Adrenal gland (tissue), 12 donors: ENCODE data around the gene RABL6. TPM values are rescaled to one million over a fixed set of nuclear protein-coding genes. Genes with fewer than 3 reads are reported as not detected.
A peak's percentile ranks its signal among the peaks of the same experiment; 100 is the strongest.

Source experiments
- DNase-seq, 7 donors: peaks; one replicate each; pipeline ENCODE4 v3.0.0-alpha.2; 2019 to 2020
- H3K27ac ChIP-seq, 5 donors: fragments of 200-600 bp; sonication (generic) in 4 of 5; 1 replicate in 3 of 5; 2 replicates in 2 of 5; pipeline versions ENCODE4 v1.5.1 to v1.8.0; 2016 to 2020; ENCODE audit warnings: mild to moderate bottlenecking in 1 of 5
- H3K27me3 ChIP-seq: fragments of 200-600 bp; 2 replicates; pipeline ENCODE4 v1.8.0; 2021
- H3K36me3 ChIP-seq, 2 donors: fragments of 200-600 bp; replicated peaks in 1 of 2; 1 replicate in 1 of 2; 2 replicates in 1 of 2; pipeline versions ENCODE4 v1.5.1 to v1.8.0; 2018 to 2022
- H3K4me1 ChIP-seq, 2 donors: fragments of 200-600 bp; replicated peaks in 1 of 2; 1 replicate in 1 of 2; 2 replicates in 1 of 2; pipeline versions ENCODE4 v1.5.1 to v1.8.0; 2018 to 2021
- H3K4me3 ChIP-seq, 4 donors: fragments of 200-600 bp; sonication (generic) in 3 of 4; one replicate each; pipeline ENCODE4 v1.5.1; 2016 to 2018
- H3K9me3 ChIP-seq, 3 donors: fragments of 200-600 bp; sonication (generic) in 1 of 3; replicated peaks in 1 of 3; 1 replicate in 2 of 3; 2 replicates in 1 of 3; pipeline versions ENCODE4 v1.5.1 to v1.8.0; 2016 to 2021
- POLR2A ChIP-seq, 2 donors: fragments of 450-650 bp; IDR thresholded peaks; one replicate each; pipeline ENCODE4 v1.6.1; 2017; ENCODE audit warnings: antibody characterized with exemption in 2 of 2, mild to moderate bottlenecking in 2 of 2, moderate library complexity in 1 of 2
- WGBS, 4 donors: extraction: QIAGEN DNeasy Blood & Tissue Kit in 2 of 4; methylation state at CpG; one replicate each; pipeline versions ENCODE4 v1.1.5 to v1.1.7; 2013 to 2017; 5-methylcytosine and 5-hydroxymethylcytosine counted together
- intact Hi-C, 2 donors: fragments of 100-400 bp; cut with DNase I; formaldehyde crosslinking; loops; one replicate each; pipeline versions ENCODE4 v1.14.1 to v1.15.0; 2022 to 2023
- polyA plus RNA-seq, 3 donors: library from polyadenylated mRNA; stranded (reverse); fragments of 200-250 nt in 2 of 3; fragments of 350-450 nt in 1 of 3; fragmentation: Illumina TruSeq in 1 of 3; extraction: RNeasy Lipid Tissue Mini Kit (QIAGEN cat#74804) in 1 of 3; gene quantifications; one replicate each; pipeline ENCODE4 v1.2.3, GENCODE V29; 2013 to 2014
- total RNA-seq, 9 donors: library from RNA; depleted of rRNA in 4 of 9; stranded (reverse); fragments of >200 nt in 4 of 9; fragments of 120-200 nt in 1 of 9; fragmentation: NEBNext Ultra II Directional in 1 of 9; extraction: Animal tissue kit (Norgen Biotek cat#: 25700) in 1 of 9; gene quantifications; one replicate each; pipeline versions ENCODE4 v1.1.0 to v1.2.4, GENCODE V29; 2013 to 2023
- TF ChIP-seq, protein P1 (sequence below), 6 experiments: fragments of 450-650 bp in 4 of 6; fragments of 200-600 bp in 2 of 6; sonication (generic) in 1 of 6; IDR thresholded peaks; 1 replicate in 5 of 6; 2 replicates in 1 of 6; pipeline versions ENCODE4 v1.5.1 to v1.8.0; 2016 to 2021; ENCODE audit warnings: antibody characterized with exemption in 6 of 6, mild to moderate bottlenecking in 2 of 6, moderate library complexity in 1 of 6
- donor health status: healthy with polysubstance abuse.
- donor health status: Bipolar disorder and iron deficiency.
- donor health status: DM: yes; HTN: yes; CAD: no.
- donor health status: DM: no; HTN: no; CAD: no.
- donor health status: DM: no; HTN: no; CAD: no.
- donor health status: DM: yes; HTN: yes; CAD: no.

Gene RABL6
- total and polyA plus RNA-seq, 12 donors = 20.9 to 150 (median 61.0) TPM

DNA sequence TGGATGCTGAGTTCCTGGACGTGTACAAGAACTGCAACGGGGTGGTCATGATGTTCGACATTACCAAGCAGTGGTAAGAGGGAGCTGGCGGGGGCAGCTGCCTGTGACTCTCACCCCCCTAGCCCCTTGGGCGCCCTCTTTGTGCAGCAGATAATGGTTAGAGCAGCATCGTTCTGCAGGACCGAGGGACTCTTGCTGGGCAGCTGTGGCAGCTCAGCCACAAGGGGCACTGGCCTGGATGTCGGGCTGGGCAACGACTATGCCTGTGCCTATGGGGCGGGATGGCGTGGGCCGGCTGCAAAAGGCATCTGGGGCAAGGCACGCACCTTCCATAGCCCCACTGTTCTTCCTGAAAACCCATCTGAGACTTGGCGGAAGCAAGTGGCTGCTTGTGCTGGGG lies 21.7 kb downstream of the RABL6 start:
- no peaks in the 10 kb centered on the region for H3K27me3 ChIP-seq
- DNase-seq = peak in 1 of 7 donors; percentile 4
- H3K36me3 ChIP-seq = peaks cover 0 to 69% of the 10 kb centered on the region in 2 donors
- TF ChIP-seq, protein P1, sequence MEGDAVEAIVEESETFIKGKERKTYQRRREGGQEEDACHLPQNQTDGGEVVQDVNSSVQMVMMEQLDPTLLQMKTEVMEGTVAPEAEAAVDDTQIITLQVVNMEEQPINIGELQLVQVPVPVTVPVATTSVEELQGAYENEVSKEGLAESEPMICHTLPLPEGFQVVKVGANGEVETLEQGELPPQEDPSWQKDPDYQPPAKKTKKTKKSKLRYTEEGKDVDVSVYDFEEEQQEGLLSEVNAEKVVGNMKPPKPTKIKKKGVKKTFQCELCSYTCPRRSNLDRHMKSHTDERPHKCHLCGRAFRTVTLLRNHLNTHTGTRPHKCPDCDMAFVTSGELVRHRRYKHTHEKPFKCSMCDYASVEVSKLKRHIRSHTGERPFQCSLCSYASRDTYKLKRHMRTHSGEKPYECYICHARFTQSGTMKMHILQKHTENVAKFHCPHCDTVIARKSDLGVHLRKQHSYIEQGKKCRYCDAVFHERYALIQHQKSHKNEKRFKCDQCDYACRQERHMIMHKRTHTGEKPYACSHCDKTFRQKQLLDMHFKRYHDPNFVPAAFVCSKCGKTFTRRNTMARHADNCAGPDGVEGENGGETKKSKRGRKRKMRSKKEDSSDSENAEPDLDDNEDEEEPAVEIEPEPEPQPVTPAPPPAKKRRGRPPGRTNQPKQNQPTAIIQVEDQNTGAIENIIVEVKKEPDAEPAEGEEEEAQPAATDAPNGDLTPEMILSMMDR (IDR thresholded peaks at IDR 0.05) = no peak
- TF ChIP-seq POLR2A (IDR thresholded peaks at IDR 0.05) = no peak
- H3K9me3 ChIP-seq = no peaks in the 10 kb centered on the region
- intact Hi-C loops = no loop called here
- H3K4me1 ChIP-seq = no peaks in the 10 kb centered on the region
- no peak overlapping the region for H3K27ac ChIP-seq
- 87 to 98% (median 93%) methylated on average over 11 to 14 of the region's 14 CpGs for WGBS, 4 donors
- no peak overlapping the region for H3K4me3 ChIP-seq

DNA sequence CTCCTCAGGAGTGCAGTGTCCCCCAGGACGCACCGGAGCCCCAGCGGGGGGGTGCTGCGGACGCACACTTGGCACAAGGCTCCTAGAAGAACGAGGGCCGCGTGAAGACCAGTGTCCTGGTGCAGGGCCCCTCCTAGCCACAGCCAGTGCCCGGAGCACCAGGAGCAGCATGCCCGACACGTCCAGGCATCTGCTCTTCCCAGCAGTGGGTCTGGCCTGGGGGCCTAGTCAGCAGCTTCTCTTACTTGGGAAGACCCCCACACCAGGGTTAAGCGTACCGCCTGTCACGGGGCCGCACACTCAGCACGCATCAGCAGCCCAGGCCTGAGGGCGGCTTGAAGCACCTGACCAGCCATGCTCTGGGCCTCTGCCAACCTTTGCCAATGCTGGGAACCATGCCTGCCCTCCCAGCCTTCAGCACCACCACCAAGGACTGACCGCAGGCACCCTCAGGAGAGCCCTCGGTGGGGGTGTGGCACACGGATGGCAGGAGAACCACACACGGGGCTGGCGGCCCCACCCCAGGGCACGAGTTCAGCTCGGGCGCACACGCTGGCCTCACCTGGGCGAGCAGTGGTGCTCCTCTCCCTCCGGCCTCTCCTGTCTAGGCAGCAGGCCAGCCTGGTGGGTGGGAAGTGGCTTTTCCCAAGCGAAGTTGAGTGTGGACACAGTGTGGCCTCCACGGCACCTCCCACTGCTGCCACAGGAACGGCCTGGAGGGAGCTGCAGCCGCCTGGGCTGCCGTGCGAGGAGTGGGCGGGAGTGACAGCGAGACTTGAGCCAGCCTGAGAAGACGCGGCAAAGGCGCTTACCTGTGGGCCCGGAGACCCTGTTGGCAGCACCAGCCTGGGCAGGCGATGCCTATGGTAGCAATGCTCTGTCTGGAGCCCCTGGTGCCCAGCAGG lies 22.5 kb downstream of the RABL6 start:
- 89 to 95% (median 92%) methylated on average over 21 to 41 of the region's 41 CpGs for WGBS, 4 donors
- peak in 2 of 7 donors; percentile 6 to 18 for DNase-seq

DNA sequence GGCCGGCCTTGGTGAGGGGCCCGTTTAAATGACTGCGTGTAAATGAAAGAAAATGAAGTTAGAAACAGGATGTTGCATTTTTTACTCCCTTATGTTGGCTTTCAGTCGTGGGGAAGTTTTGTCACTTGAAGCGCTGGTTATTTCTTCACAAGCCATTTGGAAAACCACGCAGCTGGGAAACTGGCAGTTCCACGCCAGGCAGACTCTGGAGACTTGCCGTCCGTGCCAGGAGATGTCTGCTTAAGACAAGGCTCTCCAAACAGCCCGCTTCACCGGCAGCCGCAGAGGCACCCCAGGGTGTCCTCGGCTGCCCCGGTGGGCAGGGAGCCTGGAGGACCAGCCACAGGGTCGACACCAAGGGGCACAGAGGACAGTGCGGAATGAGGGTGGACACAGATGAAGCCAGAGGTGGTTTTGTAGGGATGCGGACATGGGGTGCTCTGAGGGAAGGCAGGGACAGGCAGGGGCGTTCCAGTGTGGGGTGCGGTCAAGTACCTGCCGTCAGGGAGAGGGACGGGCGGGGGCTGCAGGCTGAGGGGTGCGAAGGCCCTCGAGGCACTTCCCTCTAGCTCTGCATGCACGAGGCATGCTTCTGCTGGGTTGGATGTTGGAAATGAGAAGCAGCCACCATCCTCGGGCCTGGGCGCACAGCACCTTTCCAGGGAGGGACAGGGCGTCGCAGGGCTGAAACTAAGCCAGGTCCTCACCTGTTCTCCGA lies 23.4 kb downstream of the RABL6 start:
- H3K36me3 ChIP-seq = peaks cover 0 to 52% of the 10 kb centered on the region in 2 donors
- no peak overlapping the region for H3K27ac ChIP-seq
- H3K4me1 ChIP-seq = no peaks in the 10 kb centered on the region
- no peak for DNase-seq
- H3K27me3 ChIP-seq = no peaks in the 10 kb centered on the region
- no peaks in the 10 kb centered on the region for H3K9me3 ChIP-seq
- intact Hi-C loops = no loop called here
- TF ChIP-seq POLR2A (IDR thresholded peaks at IDR 0.05) = no peak
- TF ChIP-seq, protein P1 (IDR thresholded peaks at IDR 0.05) = no peak
- no peak overlapping the region for H3K4me3 ChIP-seq
- WGBS, 4 donors = 88 to 93% (median 90%) methylated on average over 22 to 30 of the region's 30 CpGs

More for the DNA sequence above, 22.5 kb downstream of the RABL6 start:
- peaks cover 0 to 61% of the 10 kb centered on the region in 2 donors for H3K36me3 ChIP-seq
- TF ChIP-seq, protein P1 (IDR thresholded peaks at IDR 0.05) = no peak
- no peak for TF ChIP-seq POLR2A (IDR thresholded peaks at IDR 0.05)
- intact Hi-C loops = no loop called here
- no peak overlapping the region for H3K27ac ChIP-seq
- no peaks in the 10 kb centered on the region for H3K9me3 ChIP-seq
- no peaks in the 10 kb centered on the region for H3K4me1 ChIP-seq
- no peak overlapping the region for H3K4me3 ChIP-seq
- no peaks in the 10 kb centered on the region for H3K27me3 ChIP-seq

DNA sequence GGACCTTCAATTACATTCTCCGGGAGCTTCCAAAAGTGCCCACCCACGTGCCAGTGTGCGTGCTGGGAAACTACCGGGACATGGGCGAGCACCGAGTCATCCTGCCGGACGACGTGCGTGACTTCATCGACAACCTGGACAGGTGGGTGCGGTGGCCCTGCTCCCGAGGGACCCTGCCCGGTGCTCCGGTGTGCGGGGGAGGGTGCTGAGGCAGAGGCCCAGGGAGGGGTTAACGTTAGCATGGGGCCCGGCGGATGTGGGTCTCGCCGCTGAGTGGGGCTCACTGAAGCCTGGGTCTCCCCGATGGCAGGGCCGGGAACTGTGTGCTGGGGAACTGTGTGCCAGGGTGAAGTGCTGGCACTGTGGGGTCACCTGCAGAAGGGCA lies 24.0 kb downstream of the RABL6 start:
- DNase-seq = peak in 1 of 7 donors; percentile 6
- Histone ChIP-seq H3K9me3 (no peaks in the 10 kb centered on the region), H3K36me3 (peaks cover 0 to 46% of the 10 kb centered on the region in 2 donors), H3K27ac (no peak overlapping the region), H3K4me1 (no peaks in the 10 kb centered on the region), H3K4me3 (no peak overlapping the region), H3K27me3 (no peaks in the 10 kb centered on the region)
- 86 to 98% (median 93%) methylated on average over 2 to 23 of the region's 23 CpGs for WGBS, 4 donors
- intact Hi-C loops = no loop called here
- TF ChIP-seq, protein P1 (IDR thresholded peaks at IDR 0.05) = no peak
- TF ChIP-seq POLR2A (IDR thresholded peaks at IDR 0.05) = no peak
